Subcutaneous abdominal adipose tissue (tissue), 5 donors: ENCODE measurements around the gene PTBP1.

Experiments
- H3K27ac ChIP-seq: one replicate; pipeline ENCODE4 v1.7.0; 2013; ENCODE audit warnings: low read depth, mild to moderate bottlenecking, inconsistent platforms, low read length, moderate library complexity
- H3K27me3 ChIP-seq, 5 donors: one replicate each; pipeline ENCODE4 v1.7.0; 2013; ENCODE audit warnings: low read length in 5 of 5, inconsistent platforms in 1 of 5; ENCODE audit not compliant: control insufficient read depth in 5 of 5, insufficient read depth in 4 of 5
- H3K36me3 ChIP-seq, 5 donors: one replicate each; pipeline ENCODE4 v1.7.0; 2013; ENCODE audit warnings: low read length in 5 of 5; ENCODE audit not compliant: control insufficient read depth in 5 of 5, insufficient read depth in 5 of 5
- H3K4me1 ChIP-seq, 5 donors: one replicate each; pipeline ENCODE4 v1.7.0; 2013; ENCODE audit warnings: low read length in 5 of 5, mild to moderate bottlenecking in 3 of 5, moderate library complexity in 1 of 5; ENCODE audit not compliant: control insufficient read depth in 5 of 5, insufficient read depth in 5 of 5
- H3K4me3 ChIP-seq, 5 donors: one replicate each; pipeline ENCODE4 v1.7.0; 2013; ENCODE audit warnings: low read length in 5 of 5, low read depth in 1 of 5
- H3K9ac ChIP-seq, 5 donors: one replicate each; pipeline ENCODE4 v1.7.0; 2013; ENCODE audit warnings: low read length in 5 of 5, mild to moderate bottlenecking in 4 of 5, moderate library complexity in 3 of 5
- H3K9me3 ChIP-seq, 5 donors: one replicate each; pipeline ENCODE4 v1.7.0; 2013; ENCODE audit warnings: low read length in 5 of 5; ENCODE audit not compliant: control insufficient read depth in 5 of 5
- donor health status: healthy.
- donor health status: healthy.
- donor health status: healthy.
- donor health status: healthy.
- donor health status: healthy.

Gene PTBP1

DNA sequence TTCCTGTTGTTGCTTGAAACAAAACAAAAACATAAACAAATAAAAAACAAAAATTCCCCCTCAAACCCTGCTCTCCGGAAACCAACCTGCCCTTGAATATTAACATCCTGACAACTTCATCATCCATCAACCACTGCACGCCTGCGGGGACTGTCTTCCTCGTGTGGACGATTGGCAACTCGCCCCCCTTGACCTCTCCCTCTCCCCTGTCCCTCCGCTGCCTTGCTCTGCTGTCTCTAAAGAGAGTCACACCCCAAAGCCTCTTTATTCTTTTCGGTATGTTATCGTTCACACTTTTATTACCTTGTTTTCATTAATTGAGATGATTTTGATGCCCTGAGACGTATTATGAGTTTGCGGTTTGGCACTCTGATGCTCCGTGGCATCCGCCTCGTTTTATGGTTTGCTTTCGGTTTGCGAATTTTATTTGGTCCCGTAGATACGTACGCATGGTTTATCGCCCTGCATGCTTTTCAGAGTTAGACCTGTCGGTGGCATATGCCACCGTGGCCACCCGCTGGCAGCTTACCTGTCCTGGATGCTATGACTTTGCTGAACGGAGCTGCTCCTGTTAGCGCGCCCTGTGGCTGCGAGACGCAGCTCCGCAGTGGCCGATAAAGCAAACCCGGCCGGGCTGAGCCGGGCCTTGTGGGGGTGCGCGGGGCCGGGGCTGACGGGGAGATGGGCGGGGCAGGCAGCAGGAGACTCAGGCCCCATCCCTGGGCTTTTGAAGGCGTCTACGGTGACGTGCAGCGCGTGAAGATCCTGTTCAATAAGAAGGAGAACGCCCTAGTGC is 10.6 kb downstream of the PTBP1 start:
- no peaks in the 10 kb centered on the region for H3K9me3 ChIP-seq
- H3K9ac ChIP-seq = no peak overlapping the region
- H3K36me3 ChIP-seq = peaks cover 0 to 96% (median 89%) of the 10 kb centered on the region in 5 donors
- peaks cover 0 to 17% (median 11%) of the 10 kb centered on the region in 5 donors for H3K4me1 ChIP-seq
- no peaks in the 10 kb centered on the region for H3K27me3 ChIP-seq
- H3K27ac ChIP-seq = no peak overlapping the region
- no peak overlapping the region for H3K4me3 ChIP-seq

DNA sequence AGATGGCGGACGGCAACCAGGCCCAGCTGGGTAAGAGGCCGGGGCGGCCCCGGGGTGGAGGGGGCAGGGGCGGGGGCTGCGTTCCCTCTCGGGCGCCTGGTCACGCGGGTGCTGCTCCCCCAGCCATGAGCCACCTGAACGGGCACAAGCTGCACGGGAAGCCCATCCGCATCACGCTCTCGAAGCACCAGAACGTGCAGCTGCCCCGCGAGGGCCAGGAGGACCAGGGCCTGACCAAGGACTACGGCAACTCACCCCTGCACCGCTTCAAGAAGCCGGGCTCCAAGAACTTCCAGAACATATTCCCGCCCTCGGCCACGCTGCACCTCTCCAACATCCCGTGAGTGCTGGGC is 11.1 kb downstream of the PTBP1 start:
- H3K27ac ChIP-seq = no peak overlapping the region
- H3K9me3 ChIP-seq = no peaks in the 10 kb centered on the region
- no peak overlapping the region for H3K4me3 ChIP-seq
- peaks cover 0 to 96% (median 89%) of the 10 kb centered on the region in 5 donors for H3K36me3 ChIP-seq
- no peaks in the 10 kb centered on the region for H3K27me3 ChIP-seq
- H3K4me1 ChIP-seq = peaks cover 0 to 11% (median 6%) of the 10 kb centered on the region in 5 donors
- H3K9ac ChIP-seq = no peak overlapping the region

DNA sequence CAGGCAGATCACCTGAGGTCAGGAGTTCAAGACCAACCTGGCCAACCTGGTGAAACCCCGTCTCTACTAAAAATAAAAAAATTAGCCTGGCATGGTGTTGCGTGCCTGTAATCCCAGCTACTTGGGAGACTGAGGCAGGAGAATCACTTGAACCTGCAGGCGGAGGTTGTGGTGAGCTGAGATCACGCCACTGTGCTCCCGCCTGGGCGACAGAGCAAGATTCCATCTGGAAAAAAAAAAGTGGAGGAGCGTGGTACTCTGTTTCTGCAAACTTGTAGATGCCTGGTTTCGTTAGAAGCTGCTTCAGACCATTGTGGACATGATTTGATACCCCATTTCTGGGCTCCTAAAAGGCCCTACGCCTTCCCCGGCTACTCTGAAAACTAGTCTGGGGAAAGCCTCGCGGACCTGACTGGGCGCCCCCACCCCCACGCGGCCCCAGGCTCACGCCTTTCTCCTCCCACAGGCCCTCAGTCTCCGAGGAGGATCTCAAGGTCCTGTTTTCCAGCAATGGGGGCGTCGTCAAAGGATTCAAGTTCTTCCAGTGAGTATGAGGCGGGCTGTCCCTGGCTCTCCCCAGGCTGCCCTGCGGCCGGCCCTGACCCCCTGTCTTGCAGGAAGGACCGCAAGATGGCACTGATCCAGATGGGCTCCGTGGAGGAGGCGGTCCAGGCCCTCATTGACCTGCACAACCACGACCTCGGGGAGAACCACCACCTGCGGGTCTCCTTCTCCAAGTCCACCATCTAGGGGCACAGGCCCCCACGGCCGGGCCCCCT is 13.0 kb downstream of the PTBP1 start:
- no peak overlapping the region for H3K27ac ChIP-seq
- no peak overlapping the region for H3K9ac ChIP-seq
- no peaks in the 10 kb centered on the region for H3K27me3 ChIP-seq
- no peak overlapping the region for H3K4me3 ChIP-seq
- no peaks in the 10 kb centered on the region for H3K4me1 ChIP-seq
- H3K9me3 ChIP-seq = no peaks in the 10 kb centered on the region
- H3K36me3 ChIP-seq = peaks cover 0 to 82% (median 71%) of the 10 kb centered on the region in 5 donors

DNA sequence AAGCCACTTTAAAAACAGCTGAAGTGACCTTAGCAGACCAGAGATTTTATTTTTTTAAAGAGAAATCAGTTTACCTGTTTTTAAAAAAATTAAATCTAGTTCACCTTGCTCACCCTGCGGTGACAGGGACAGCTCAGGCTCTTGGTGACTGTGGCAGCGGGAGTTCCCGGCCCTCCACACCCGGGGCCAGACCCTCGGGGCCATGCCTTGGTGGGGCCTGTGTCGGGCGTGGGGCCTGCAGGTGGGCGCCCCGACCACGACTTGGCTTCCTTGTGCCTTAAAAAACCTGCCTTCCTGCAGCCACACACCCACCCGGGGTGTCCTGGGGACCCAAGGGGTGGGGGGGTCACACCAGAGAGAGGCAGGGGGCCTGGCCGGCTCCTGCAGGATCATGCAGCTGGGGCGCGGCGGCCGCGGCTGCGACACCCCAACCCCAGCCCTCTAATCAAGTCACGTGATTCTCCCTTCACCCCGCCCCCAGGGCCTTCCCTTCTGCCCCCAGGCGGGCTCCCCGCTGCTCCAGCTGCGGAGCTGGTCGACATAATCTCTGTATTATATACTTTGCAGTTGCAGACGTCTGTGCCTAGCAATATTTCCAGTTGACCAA is 13.7 kb downstream of the PTBP1 start:
- H3K27ac ChIP-seq = no peak overlapping the region

DNA sequence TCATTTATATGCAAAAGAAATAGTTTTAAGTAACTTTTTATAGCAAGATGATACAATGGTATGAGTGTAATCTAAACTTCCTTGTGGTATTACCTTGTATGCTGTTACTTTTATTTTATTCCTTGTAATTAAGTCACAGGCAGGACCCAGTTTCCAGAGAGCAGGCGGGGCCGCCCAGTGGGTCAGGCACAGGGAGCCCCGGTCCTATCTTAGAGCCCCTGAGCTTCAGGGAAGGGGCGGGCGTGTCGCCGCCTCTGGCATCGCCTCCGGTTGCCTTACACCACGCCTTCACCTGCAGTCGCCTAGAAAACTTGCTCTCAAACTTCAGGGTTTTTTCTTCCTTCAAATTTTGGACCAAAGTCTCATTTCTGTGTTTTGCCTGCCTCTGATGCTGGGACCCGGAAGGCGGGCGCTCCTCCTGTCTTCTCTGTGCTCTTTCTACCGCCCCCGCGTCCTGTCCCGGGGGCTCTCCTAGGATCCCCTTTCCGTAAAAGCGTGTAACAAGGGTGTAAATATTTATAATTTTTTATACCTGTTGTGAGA is 14.3 kb downstream of the PTBP1 start:
- Histone ChIP-seq H3K9ac (no peak overlapping the region), H3K4me1 (no peaks in the 10 kb centered on the region), H3K4me3 (no peak overlapping the region), H3K36me3 (peaks cover 0 to 69% (median 58%) of the 10 kb centered on the region in 5 donors), H3K27me3 (no peaks in the 10 kb centered on the region), H3K27ac (no peak overlapping the region), H3K9me3 (no peaks in the 10 kb centered on the region)

More for the DNA sequence above, 13.7 kb downstream of the PTBP1 start:
- H3K27me3 ChIP-seq = no peaks in the 10 kb centered on the region
- no peaks in the 10 kb centered on the region for H3K9me3 ChIP-seq
- H3K36me3 ChIP-seq = peaks cover 0 to 75% (median 64%) of the 10 kb centered on the region in 5 donors
- no peak overlapping the region for H3K4me3 ChIP-seq
- no peak overlapping the region for H3K9ac ChIP-seq
- no peaks in the 10 kb centered on the region for H3K4me1 ChIP-seq

DNA sequence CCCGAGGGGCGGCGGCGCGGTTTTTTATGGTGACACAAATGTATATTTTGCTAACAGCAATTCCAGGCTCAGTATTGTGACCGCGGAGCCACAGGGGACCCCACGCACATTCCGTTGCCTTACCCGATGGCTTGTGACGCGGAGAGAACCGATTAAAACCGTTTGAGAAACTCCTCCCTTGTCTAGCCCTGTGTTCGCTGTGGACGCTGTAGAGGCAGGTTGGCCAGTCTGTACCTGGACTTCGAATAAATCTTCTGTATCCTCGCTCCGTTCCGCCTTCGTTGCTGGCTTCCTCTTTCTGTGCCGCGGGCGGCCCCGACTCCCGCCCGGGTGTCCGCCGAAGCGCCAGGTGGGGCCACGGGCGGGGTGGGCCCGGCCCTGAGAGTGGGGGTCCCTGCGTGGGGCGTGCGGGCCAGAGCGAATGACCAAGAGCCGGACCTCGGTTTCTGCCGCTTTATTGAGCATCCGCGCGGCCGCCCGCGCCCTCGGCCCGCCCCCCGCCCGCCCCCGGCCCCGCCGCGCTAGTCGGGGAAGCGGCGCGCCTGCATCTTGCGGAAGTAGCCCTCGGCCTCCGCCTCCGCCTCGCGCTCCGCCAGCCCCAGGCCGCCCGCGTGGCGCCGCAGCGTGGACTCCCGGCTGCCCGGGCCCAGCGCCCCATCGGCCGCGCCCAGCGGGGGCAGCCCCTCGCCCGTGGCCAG is 14.9 kb downstream of the PTBP1 start:
- no peak overlapping the region for H3K9ac ChIP-seq
- peaks cover 0 to 63% (median 51%) of the 10 kb centered on the region in 5 donors for H3K36me3 ChIP-seq
- H3K4me1 ChIP-seq = no peaks in the 10 kb centered on the region
- no peak overlapping the region for H3K4me3 ChIP-seq
- no peak overlapping the region for H3K27ac ChIP-seq
- no peaks in the 10 kb centered on the region for H3K27me3 ChIP-seq
- H3K9me3 ChIP-seq = no peaks in the 10 kb centered on the region

DNA sequence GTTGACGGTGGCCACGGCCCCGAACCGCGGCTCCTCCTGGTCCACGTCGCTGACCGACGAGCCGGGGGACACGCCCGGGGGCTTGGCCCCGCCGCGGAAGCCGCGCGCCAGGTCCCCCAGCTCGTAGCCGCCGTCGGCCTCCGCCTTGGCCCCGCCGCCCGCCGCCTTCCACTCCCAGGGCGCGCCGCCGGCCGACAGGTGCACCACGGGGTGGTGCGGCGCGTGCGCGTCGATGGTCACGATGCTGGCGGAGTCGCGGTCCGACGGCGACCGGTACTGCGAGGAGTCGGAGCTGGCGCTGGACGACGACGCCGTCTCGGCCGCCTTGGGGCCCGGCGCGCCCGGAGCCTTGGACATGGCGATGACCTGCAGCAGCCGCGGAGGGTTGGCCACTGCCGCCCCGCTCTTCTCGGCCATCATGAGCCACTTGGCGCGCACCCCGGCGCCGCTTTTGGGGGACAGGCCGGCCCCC is 15.5 kb downstream of the PTBP1 start:
- Histone ChIP-seq H3K9me3 (no peaks in the 10 kb centered on the region), H3K9ac (no peak overlapping the region), H3K27me3 (no peaks in the 10 kb centered on the region), H3K4me1 (no peaks in the 10 kb centered on the region), H3K4me3 (no peak overlapping the region), H3K27ac (no peak overlapping the region), H3K36me3 (peaks cover 0 to 57% (median 46%) of the 10 kb centered on the region in 5 donors)

DNA sequence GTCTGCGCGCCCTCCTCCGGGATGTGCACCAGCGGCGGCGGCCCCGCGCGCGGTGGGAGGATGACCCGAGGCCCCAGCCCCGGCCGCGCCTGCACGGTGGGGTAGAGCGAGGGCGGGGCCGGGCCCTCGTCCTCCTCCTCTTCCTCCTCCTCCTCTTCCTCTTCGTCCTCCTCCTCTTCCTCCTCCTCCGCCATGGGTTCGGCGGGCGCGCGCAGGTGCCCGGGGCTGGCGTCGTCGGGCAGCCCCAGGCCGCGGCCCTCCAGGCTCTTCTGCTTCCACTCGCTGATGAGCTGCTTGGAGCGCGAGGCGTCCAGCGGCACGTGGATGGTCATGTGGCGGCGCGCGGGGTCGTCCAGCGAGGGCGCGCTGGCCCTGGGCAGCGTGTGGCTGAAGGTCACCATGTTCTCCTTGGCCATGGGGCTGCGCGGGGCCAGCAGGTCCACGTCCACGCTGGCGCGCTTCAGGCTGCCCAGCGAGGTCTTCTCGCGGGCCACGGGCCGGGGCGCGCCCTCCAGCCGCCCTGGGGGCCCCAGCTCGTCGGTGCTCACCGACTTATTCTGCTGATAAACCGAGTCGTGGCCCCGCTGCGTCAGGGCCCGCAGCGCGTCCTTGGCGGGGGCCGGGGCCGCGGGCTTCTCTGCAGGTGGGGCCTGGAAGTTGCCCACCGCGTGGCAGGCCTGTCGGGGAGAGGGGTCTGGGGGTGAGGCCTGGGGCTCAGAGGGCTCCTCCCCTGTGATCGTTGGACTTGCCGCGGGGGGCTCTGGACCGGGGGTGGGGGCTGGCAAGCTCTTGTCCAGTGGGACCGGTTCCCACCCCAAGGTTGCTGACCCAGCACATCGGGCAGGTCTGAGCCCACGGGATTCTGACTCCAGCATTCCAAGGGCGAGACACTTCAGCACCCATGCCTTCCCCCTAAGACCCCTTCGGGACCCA is 16.2 kb downstream of the PTBP1 start:
- no peak overlapping the region for H3K27ac ChIP-seq
- no peaks in the 10 kb centered on the region for H3K4me1 ChIP-seq
- H3K9me3 ChIP-seq = no peaks in the 10 kb centered on the region
- H3K27me3 ChIP-seq = no peaks in the 10 kb centered on the region
- H3K36me3 ChIP-seq = peaks cover 0 to 50% (median 39%) of the 10 kb centered on the region in 5 donors
- H3K4me3 ChIP-seq = no peak overlapping the region
- H3K9ac ChIP-seq = no peak overlapping the region
